Tibial artery (tissue), 4 donors: ENCODE measurements around the gene PIK3C2G.
"Not testable (repeated sequence)": the region's sequence is repeated elsewhere in the genome, so short reads cannot be mapped to it uniquely, and the experiment has no call there.

Experiments
- DNase-seq, 2 donors: peaks; one replicate each; pipeline ENCODE4 v3.0.0-alpha.2; 2019
- H3K27ac ChIP-seq, 2 donors: fragments of 200-600 bp; sonication (generic) in 1 of 2; 1 replicate in 1 of 2; 2 replicates in 1 of 2; pipeline ENCODE4 v1.5.1; 2018 to 2019; ENCODE audit warnings: mild to moderate bottlenecking in 1 of 2
- H3K27me3 ChIP-seq, 2 donors: fragments of 200-600 bp; sonication (generic) in 1 of 2; one replicate each; pipeline versions ENCODE4 v1.5.1 to v1.6.0; 2016 to 2019
- H3K36me3 ChIP-seq, 3 donors: fragments of 200-600 bp; sonication (generic) in 2 of 3; one replicate each; pipeline ENCODE4 v1.5.1; 2016 to 2019; ENCODE audit warnings: mild to moderate bottlenecking in 2 of 3
- H3K4me1 ChIP-seq, 4 donors: fragments of 200-600 bp; sonication (generic) in 2 of 4; 1 replicate in 3 of 4; 2 replicates in 1 of 4; pipeline ENCODE4 v1.5.1; 2016 to 2019
- H3K4me3 ChIP-seq, 2 donors: fragments of 200-600 bp; sonication (generic) in 1 of 2; 1 replicate in 1 of 2; 2 replicates in 1 of 2; pipeline ENCODE4 v1.5.1; 2018 to 2019; ENCODE audit warnings: mild to moderate bottlenecking in 2 of 2
- H3K9me3 ChIP-seq, 3 donors: fragments of 200-600 bp; sonication (generic) in 1 of 3; one replicate each; pipeline ENCODE4 v1.5.1; 2016 to 2019
- CTCF ChIP-seq, 2 experiments: fragments of 200-600 bp in 1 of 2; fragments of 450-650 bp in 1 of 2; IDR thresholded peaks; one replicate each; pipeline ENCODE4 v1.5.1; 2017 to 2019; ENCODE audit warnings: antibody characterized with exemption in 2 of 2, mild to moderate bottlenecking in 1 of 2, moderate library complexity in 1 of 2
- intact Hi-C: fragments of 100-400 bp; cut with DNase I; formaldehyde crosslinking; loops from one replicate; pipeline ENCODE4 v1.15.0; 2023; ENCODE audit warnings: low total_unique reads

PIK3C2G gene

GRCh38 chr12:18486036-18486435 is 224.7 kb downstream of the PIK3C2G start:
- H3K9me3 ChIP-seq: no peaks in the 10 kb centered on the region
- H3K4me1 ChIP-seq: no peaks in the 10 kb centered on the region
- DNase-seq: no peak
- H3K27me3 ChIP-seq: no peaks in the 10 kb centered on the region
- no peaks in the 10 kb centered on the region for H3K36me3 ChIP-seq
- H3K4me3 ChIP-seq: no peak overlapping the region
- no peak for TF ChIP-seq CTCF (IDR thresholded peaks at IDR 0.05)
- H3K27ac ChIP-seq: no peak overlapping the region
- intact Hi-C loops: no loop called here

- intact Hi-C loops: no loop called here
- no peak for DNase-seq
- Histone ChIP-seq H3K4me3 (no peak overlapping the region), H3K9me3 (no peaks in the 10 kb centered on the region), H3K27me3 (no peaks in the 10 kb centered on the region), H3K4me1 (no peaks in the 10 kb centered on the region), H3K36me3 (no peaks in the 10 kb centered on the region), H3K27ac (no peak overlapping the region)
- TF ChIP-seq CTCF (IDR thresholded peaks at IDR 0.05): no peak
Measured at GRCh38 chr12:18487509-18487908, 226.2 kb downstream of the PIK3C2G start.

GRCh38 chr12:18492372-18493025 is 231.2 kb downstream of the PIK3C2G start:
- no peaks in the 10 kb centered on the region for H3K9me3 ChIP-seq
- TF ChIP-seq CTCF (IDR thresholded peaks at IDR 0.05): no peak
- DNase-seq: no peak
- intact Hi-C loops: no loop called here
- H3K27ac ChIP-seq: no peak overlapping the region
- H3K4me3 ChIP-seq: no peak overlapping the region
- H3K27me3 ChIP-seq: no peaks in the 10 kb centered on the region
- no peaks in the 10 kb centered on the region for H3K4me1 ChIP-seq
- H3K36me3 ChIP-seq: no peaks in the 10 kb centered on the region

- Histone ChIP-seq H3K27me3 (no peaks in the 10 kb centered on the region), H3K36me3 (peaks cover 0 to 22% (median 0%) of the 10 kb centered on the region in 3 donors), H3K4me3 (no peak overlapping the region), H3K27ac (no peak overlapping the region), H3K9me3 (no peaks in the 10 kb centered on the region), H3K4me1 (no peaks in the 10 kb centered on the region)
- TF ChIP-seq CTCF (IDR thresholded peaks at IDR 0.05): no peak
- intact Hi-C loops: no loop called here
- DNase-seq: no peak
Measured at GRCh38 chr12:18496156-18496555, 234.8 kb downstream of the PIK3C2G start.

GRCh38 chr12:18500160-18500574 is 238.8 kb downstream of the PIK3C2G start:
- H3K9me3 ChIP-seq, intact Hi-C loops, H3K27ac ChIP-seq, DNase-seq, H3K27me3 ChIP-seq, H3K4me3 ChIP-seq, H3K4me1 ChIP-seq: not testable (repeated sequence)
- H3K36me3 ChIP-seq: peaks cover 0 to 24% (median 0%) of the 10 kb centered on the region in 3 donors

- intact Hi-C loops, H3K27ac ChIP-seq, H3K4me1 ChIP-seq, H3K9me3 ChIP-seq, DNase-seq, H3K4me3 ChIP-seq, H3K27me3 ChIP-seq: not testable (repeated sequence)
- peaks cover 0 to 24% (median 0%) of the 10 kb centered on the region in 3 donors for H3K36me3 ChIP-seq
Measured at GRCh38 chr12:18500736-18501135, 239.4 kb downstream of the PIK3C2G start.
